ENCODE data around the gene CADPS2.

The CADPS2 gene

DNA sequence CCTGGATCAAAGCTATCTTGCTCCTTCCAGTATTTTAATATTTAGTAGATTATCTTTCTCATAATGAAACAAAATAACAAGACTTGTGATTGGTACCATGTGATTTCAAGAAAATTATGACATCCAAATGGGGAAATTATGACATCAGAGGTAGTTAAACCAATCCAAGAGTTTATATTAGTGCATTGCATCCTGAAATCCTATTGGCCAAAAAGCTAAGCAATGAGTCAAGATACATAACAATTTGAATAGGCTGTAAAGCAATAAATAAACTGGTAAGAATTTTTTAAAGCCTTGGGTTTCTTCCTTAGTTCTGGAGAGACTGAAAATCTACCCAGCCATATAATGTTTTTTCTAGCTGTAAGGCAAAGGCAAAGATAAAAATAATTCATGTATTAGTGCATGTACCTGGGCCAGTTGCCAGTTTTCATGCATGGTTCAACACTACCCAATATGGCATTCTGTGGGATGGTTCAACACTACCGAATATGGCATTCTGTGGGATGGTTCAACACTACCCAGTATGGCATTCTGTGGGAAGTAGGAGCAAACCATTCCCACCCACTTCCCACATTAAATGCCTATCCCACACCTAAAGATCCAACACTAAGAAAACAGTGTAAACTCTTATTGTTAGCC lies 183.3 kb downstream of the CADPS2 start, which contains the start of gene RNF148:
Gene RNF148 (minus strand): TSS at position 51 of the 639 bp plus-strand sequence. CDS start 172 bp downstream, outside the sequence.
- DNase-seq (ENCODE audit: insufficient read length) = no peak
- TF ChIP-seq POLR2A (IDR thresholded peaks at IDR 0.05; ENCODE audit: low read depth, low read length) (no peak), POLR2AphosphoS5 (IDR thresholded peaks at IDR 0.05; ENCODE audit: low read depth, low read length) (no peak), TAF1 (IDR thresholded peaks at IDR 0.05; ENCODE audit: borderline replicate concordance, low read depth, low read length) (no peak)
- no peak for FAIRE-seq

GRCh38 chr7:122699017-122699416 lies 187.2 kb downstream of the CADPS2 start, which contains the start of gene RNF133:
Gene RNF133 (minus strand): TSS chr7:122699117. CDS start chr7:122698918, 199 bp downstream.
- DNase-seq (ENCODE audit: insufficient read length) (no peak), FAIRE-seq (no peak)
- TF ChIP-seq POLR2A (IDR thresholded peaks at IDR 0.05; ENCODE audit: low read depth, low read length) = no peak
- no peak for TF ChIP-seq POLR2AphosphoS5 (IDR thresholded peaks at IDR 0.05; ENCODE audit: low read depth, low read length)
- no peak for TF ChIP-seq TAF1 (IDR thresholded peaks at IDR 0.05; ENCODE audit: borderline replicate concordance, low read depth, low read length)

GRCh38 chr7:122695816-122696215 lies 190.4 kb downstream of the CADPS2 start:
- FAIRE-seq = no peak
- TF ChIP-seq POLR2A (IDR thresholded peaks at IDR 0.05; ENCODE audit: low read depth, low read length) (no peak), TAF1 (IDR thresholded peaks at IDR 0.05; ENCODE audit: borderline replicate concordance, low read depth, low read length) (no peak), POLR2AphosphoS5 (IDR thresholded peaks at IDR 0.05; ENCODE audit: low read depth, low read length) (no peak)
- DNase-seq (ENCODE audit: insufficient read length) = no peak

DNA sequence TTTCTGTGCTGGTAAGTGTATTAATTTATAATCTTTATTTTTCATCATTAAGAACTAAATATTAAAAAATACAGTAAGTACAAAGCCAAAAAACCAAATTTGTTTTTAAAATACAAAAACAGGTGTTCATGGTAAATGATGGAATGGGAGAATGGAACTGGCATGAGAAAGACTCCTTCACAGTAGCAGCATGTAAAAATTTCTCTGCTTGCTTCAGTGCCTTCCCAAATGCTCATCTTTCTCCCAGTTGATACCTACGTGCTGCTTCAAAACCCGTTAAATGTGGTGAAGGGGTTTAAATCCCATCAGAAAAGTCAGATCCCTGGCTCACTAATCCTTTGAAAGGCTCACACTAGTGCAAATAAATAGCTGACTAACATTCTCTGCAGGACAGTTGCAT lies 191.6 kb downstream of the CADPS2 start:
- TF ChIP-seq POLR2AphosphoS5 (IDR thresholded peaks at IDR 0.05; ENCODE audit: low read depth, low read length) = no peak
- TF ChIP-seq POLR2A (IDR thresholded peaks at IDR 0.05; ENCODE audit: low read depth, low read length) = no peak
- no peak for TF ChIP-seq TAF1 (IDR thresholded peaks at IDR 0.05; ENCODE audit: borderline replicate concordance, low read depth, low read length)
- no peak for FAIRE-seq
- DNase-seq (ENCODE audit: insufficient read length) = no peak

- FAIRE-seq = no peak
- TF ChIP-seq POLR2A (IDR thresholded peaks at IDR 0.05; ENCODE audit: low read depth, low read length) = no peak
- TF ChIP-seq TAF1 (IDR thresholded peaks at IDR 0.05; ENCODE audit: borderline replicate concordance, low read depth, low read length) = no peak
- TF ChIP-seq POLR2AphosphoS5 (IDR thresholded peaks at IDR 0.05; ENCODE audit: low read depth, low read length) = no peak
- no peak for DNase-seq (ENCODE audit: insufficient read length)
Measured at GRCh38 chr7:122692769-122693309, 193.4 kb downstream of the CADPS2 start.

DNA sequence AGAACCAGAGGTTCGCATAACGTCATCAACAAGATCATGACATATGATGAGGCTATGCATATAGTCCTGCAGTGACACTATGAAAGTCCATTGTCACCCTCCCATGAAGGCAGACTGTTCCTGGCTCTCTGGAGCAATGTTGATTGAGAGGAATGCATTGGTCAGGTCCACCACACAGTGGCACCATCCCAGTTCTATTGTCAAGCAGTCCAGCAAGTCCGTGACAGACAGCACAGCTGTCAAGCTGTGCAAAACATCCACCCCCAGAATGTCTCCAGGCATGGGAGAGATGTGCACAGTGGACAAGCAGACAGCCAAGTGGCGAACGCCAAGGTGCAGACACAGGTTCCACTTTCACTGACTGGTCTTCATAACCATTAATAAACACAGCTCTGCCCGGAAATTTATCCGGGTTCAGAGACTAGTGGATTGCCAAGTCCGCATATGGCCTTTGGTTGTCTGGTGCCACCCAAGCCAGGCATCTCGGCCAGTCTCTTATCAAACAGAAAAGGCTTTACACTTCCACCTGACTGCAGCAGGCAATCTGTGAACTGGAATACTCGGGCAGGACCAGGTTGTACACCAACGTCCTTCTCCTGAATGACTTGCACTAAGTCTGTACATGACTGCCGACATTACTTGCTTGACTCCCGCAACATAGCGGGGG lies 194.6 kb downstream of the CADPS2 start:
- DNase-seq (ENCODE audit: insufficient read length) = no peak
- no peak for FAIRE-seq
- TF ChIP-seq TAF1 (IDR thresholded peaks at IDR 0.05; ENCODE audit: borderline replicate concordance, low read depth, low read length) (no peak), POLR2AphosphoS5 (IDR thresholded peaks at IDR 0.05; ENCODE audit: low read depth, low read length) (no peak), POLR2A (IDR thresholded peaks at IDR 0.05; ENCODE audit: low read depth, low read length) (no peak)

DNA sequence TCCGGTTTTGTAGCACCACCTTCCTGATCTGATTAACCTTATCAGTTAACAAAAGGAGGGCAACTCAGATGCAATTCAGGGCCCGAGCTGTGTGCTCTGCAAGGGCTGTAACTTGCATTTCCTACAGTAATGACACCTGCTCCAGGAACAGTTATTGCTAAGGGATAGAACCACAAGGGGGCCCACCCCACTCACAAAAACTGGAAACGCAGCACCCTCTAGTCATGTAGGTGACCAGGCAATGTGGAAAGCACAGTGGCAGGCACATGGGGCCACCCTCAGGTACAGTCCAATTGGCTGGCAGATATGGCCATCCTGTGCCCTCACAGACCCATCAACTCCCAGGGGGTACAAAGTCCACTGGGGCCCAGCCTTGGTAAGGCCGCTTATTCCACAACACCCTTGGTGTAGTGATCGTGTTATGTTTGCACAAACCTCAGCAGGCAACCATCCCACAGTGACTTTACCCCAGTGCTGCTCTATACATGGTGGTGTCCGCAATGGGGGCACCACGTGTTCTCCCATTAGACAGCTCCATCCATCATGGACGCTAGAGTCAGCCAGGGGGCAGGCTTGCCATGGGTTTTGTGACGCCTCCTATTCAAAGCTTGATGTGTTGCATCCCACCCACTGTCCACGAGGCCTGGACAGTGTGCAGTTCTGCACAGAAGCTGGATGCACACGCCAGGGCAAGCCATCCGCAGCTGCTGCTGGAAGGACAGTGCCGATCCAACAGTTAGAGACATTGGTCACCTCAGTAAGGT lies 196.7 kb downstream of the CADPS2 start:
- TF ChIP-seq POLR2A (IDR thresholded peaks at IDR 0.05; ENCODE audit: low read depth, low read length) = no peak
- no peak for TF ChIP-seq POLR2AphosphoS5 (IDR thresholded peaks at IDR 0.05; ENCODE audit: low read depth, low read length)
- no peak for TF ChIP-seq TAF1 (IDR thresholded peaks at IDR 0.05; ENCODE audit: borderline replicate concordance, low read depth, low read length)
- DNase-seq (ENCODE audit: insufficient read length) (no peak), FAIRE-seq (no peak)

DNA sequence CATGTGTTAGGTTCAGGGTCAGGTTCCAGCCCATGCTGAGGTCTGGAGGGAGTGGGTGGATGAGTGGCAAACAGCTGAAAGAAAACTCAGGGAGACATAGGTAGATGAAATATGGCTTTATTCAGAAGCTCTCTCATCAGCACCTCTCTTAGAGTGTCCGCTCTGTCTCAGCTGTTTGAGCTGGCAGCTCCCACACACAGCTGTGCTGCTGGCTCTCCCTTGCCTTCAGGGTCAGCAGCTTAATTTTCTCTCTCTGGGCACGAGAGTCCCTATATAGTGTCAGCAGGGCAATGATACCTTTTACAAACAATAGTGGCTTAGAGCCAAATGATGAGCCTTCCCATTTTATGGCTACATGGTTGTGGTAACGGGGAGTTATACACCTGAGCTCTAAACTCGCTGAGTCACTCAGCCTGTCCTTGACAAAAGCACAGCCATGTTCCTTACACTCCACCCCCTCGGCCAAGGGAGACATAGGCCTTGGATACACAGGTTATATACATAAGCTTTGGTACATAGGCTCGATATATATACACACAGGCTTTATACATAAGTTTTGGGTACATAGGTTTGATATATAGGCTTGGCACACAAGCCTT lies 197.8 kb downstream of the CADPS2 start:
- no peak for FAIRE-seq

GRCh38 chr7:122686360-122686878 lies 199.8 kb downstream of the CADPS2 start:
- DNase-seq (ENCODE audit: insufficient read length) (no peak), FAIRE-seq (no peak)
- TF ChIP-seq TAF1 (IDR thresholded peaks at IDR 0.05; ENCODE audit: borderline replicate concordance, low read depth, low read length) (no peak), POLR2A (IDR thresholded peaks at IDR 0.05; ENCODE audit: low read depth, low read length) (no peak), POLR2AphosphoS5 (IDR thresholded peaks at IDR 0.05; ENCODE audit: low read depth, low read length) (no peak)

More for the DNA sequence above, 197.8 kb downstream of the CADPS2 start:
- no peak for DNase-seq (ENCODE audit: insufficient read length)
- no peak for TF ChIP-seq POLR2AphosphoS5 (IDR thresholded peaks at IDR 0.05; ENCODE audit: low read depth, low read length)
- no peak for TF ChIP-seq TAF1 (IDR thresholded peaks at IDR 0.05; ENCODE audit: borderline replicate concordance, low read depth, low read length)
- no peak for TF ChIP-seq POLR2A (IDR thresholded peaks at IDR 0.05; ENCODE audit: low read depth, low read length)

- DNase-seq (ENCODE audit: insufficient read length) (no peak), FAIRE-seq (no peak)
- TF ChIP-seq TAF1 (IDR thresholded peaks at IDR 0.05; ENCODE audit: borderline replicate concordance, low read depth, low read length) = no peak
- TF ChIP-seq POLR2A (IDR thresholded peaks at IDR 0.05; ENCODE audit: low read depth, low read length) = no peak
- no peak for TF ChIP-seq POLR2AphosphoS5 (IDR thresholded peaks at IDR 0.05; ENCODE audit: low read depth, low read length)
Measured at GRCh38 chr7:122684504-122684903, 201.8 kb downstream of the CADPS2 start.
